SU-DHL-6 (cell line): ENCODE data around the gene MRE11.

ENCODE experiments used
- EZH2phosphoT487 ChIP-seq: fragments of 200-600 bp; sonication (generic), shearing (Covaris generic); conservative IDR thresholded peaks from 2 replicates; pipeline ENCODE4 v1.6.1; 2018; ENCODE audit warnings: mild to moderate bottlenecking, antibody characterized with exemption, low read length, moderate library complexity, mixed read lengths
- TF ChIP-seq, protein P1 (sequence below): fragments of 200-600 bp; sonication (generic); IDR thresholded peaks from one replicate; pipeline ENCODE4 v1.5.1; 2017; ENCODE audit warnings: antibody characterized with exemption, mild to moderate bottlenecking, low read length, moderate library complexity; ENCODE audit not compliant: insufficient read depth, poor library complexity, severe bottlenecking

DNA sequence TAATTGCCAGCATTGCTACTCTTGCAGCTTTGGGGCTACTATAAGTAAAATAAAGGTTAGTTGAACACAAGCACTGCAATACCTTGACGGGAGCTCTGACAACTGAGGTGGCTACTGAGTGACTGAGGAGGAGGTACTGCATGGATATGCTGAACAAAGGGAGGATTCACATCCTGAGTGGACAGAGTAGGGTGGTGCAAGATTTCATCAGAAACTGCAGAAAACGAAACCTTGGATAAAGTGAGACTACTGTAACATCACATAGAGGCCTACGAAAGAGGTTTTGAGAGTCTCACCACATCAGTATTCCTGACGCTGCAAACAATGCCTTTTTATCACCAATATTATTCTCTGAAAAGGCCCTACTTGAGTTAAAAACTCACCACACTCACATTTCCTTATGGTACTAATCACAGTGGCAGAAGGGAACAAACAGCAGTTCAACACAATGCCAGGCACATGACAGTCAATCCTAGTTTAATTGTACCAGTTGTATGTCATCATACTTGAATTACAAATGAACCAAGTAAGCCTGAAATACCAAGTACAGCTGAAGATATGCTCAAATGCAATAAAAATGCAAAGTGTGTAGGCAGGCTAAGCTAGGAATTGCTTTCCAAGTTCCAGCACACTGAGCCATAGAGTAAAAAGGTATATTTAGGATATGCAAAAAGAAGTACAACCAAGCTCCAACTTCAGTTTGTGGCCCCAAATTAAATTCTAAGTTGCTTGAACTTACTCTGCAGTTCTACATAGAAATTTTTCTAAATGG, 88.4 kb downstream of the MRE11 start:
- TF ChIP-seq, protein P1, sequence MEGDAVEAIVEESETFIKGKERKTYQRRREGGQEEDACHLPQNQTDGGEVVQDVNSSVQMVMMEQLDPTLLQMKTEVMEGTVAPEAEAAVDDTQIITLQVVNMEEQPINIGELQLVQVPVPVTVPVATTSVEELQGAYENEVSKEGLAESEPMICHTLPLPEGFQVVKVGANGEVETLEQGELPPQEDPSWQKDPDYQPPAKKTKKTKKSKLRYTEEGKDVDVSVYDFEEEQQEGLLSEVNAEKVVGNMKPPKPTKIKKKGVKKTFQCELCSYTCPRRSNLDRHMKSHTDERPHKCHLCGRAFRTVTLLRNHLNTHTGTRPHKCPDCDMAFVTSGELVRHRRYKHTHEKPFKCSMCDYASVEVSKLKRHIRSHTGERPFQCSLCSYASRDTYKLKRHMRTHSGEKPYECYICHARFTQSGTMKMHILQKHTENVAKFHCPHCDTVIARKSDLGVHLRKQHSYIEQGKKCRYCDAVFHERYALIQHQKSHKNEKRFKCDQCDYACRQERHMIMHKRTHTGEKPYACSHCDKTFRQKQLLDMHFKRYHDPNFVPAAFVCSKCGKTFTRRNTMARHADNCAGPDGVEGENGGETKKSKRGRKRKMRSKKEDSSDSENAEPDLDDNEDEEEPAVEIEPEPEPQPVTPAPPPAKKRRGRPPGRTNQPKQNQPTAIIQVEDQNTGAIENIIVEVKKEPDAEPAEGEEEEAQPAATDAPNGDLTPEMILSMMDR, result no peak
- TF ChIP-seq EZH2phosphoT487, result no peak
